ENCODE data around the gene GSTCD. TPM values are rescaled to one million over a fixed set of nuclear protein-coding genes. Genes with fewer than 3 reads are reported as not detected.

The GSTCD gene
- total RNA-seq, result 19.1 and 21.9 TPM in 2 replicates
- polyA plus RNA-seq, result 2.8 and 4.8 TPM in 2 replicates

GRCh38 chr4:105708181-105709080 is at the start of gene GSTCD, which contains the start of gene INTS12:
TSS of gene GSTCD (plus strand) at chr4:105708784. CDS start at chr4:105717614, 8,830 bp downstream.
TSS of gene INTS12 (minus strand) at chr4:105708689. CDS start at chr4:105700005, 8,684 bp downstream.
- WGBS (ENCODE audit: low lambda C conversion rate, missing lambda C conversion rate), result under 1% methylated on average over 63 of the region's 63 CpGs
- Histone ChIP-seq H3K36me3 (replicated peaks; ENCODE audit: insufficient read depth, low read depth) (no peaks in the 10 kb centered on the region), H3K79me2 (peaks cover 76% of the 10 kb centered on the region), H3K4me2 (peak within 1 kb of the TSS; percentile 85), H3K9me3 (ENCODE audit: low read depth) (no peaks in the 10 kb centered on the region), H2AFZ (peak within 1 kb of the TSS; percentile 92), H3K4me3 (peak within 1 kb of the TSS; percentile 88), H3K4me1 (ENCODE audit: insufficient read depth) (peaks cover 17% of the 10 kb centered on the region), H4K20me1 (ENCODE audit: insufficient read depth, poor library complexity, severe bottlenecking) (no peaks in the 10 kb centered on the region), H3K9me2 (replicated peaks; ENCODE audit: insufficient read depth) (no peaks in the 10 kb centered on the region), H3K27me3 (no peaks in the 10 kb centered on the region), H3K27ac (peak within 1 kb of the TSS; percentile 93)
- no peak for TF ChIP-seq EZH2 (IDR thresholded peaks at IDR 0.05; ENCODE audit: borderline replicate concordance)
- TF ChIP-seq CTCF (IDR thresholded peaks at IDR 0.05; ENCODE audit: poor library complexity), result no peak
- TF ChIP-seq EZH2phosphoT487 (IDR thresholded peaks at IDR 0.05; ENCODE audit: low read depth, severe bottlenecking, unreplicated experiment), result peak; percentile 48
- peak; percentile 96 for DNase-seq (ENCODE audit: low spot score)

GRCh38 chr4:105659190-105659589 is 49.4 kb upstream of the GSTCD start:
- Histone ChIP-seq H3K4me2 (no peak overlapping the region), H2AFZ (no peak overlapping the region), H3K4me3 (no peak overlapping the region), H3K9me3 (ENCODE audit: low read depth) (no peaks in the 10 kb centered on the region), H3K9me2 (replicated peaks; ENCODE audit: insufficient read depth) (no peaks in the 10 kb centered on the region), H4K20me1 (ENCODE audit: insufficient read depth, poor library complexity, severe bottlenecking) (no peaks in the 10 kb centered on the region), H3K4me1 (ENCODE audit: insufficient read depth) (no peaks in the 10 kb centered on the region), H3K79me2 (no peaks in the 10 kb centered on the region), H3K27ac (no peak overlapping the region), H3K36me3 (replicated peaks; ENCODE audit: insufficient read depth, low read depth) (no peaks in the 10 kb centered on the region), H3K27me3 (no peaks in the 10 kb centered on the region)
- TF ChIP-seq EZH2 (IDR thresholded peaks at IDR 0.05; ENCODE audit: borderline replicate concordance) (no peak), EZH2phosphoT487 (IDR thresholded peaks at IDR 0.05; ENCODE audit: low read depth, severe bottlenecking, unreplicated experiment) (no peak), CTCF (IDR thresholded peaks at IDR 0.05; ENCODE audit: poor library complexity) (no peak)
- DNase-seq (ENCODE audit: low spot score), result no peak
- WGBS (ENCODE audit: low lambda C conversion rate, missing lambda C conversion rate), result 83% methylated on average over 6 of the region's 6 CpGs

GRCh38 chr4:105661028-105661427 is 47.6 kb upstream of the GSTCD start:
- no peak overlapping the region for H3K27ac ChIP-seq
- H3K4me2 ChIP-seq, result no peak overlapping the region
- H2AFZ ChIP-seq, result no peak overlapping the region
- H3K9me3 ChIP-seq (ENCODE audit: low read depth), result no peaks in the 10 kb centered on the region
- TF ChIP-seq CTCF (IDR thresholded peaks at IDR 0.05; ENCODE audit: poor library complexity) (no peak), EZH2phosphoT487 (IDR thresholded peaks at IDR 0.05; ENCODE audit: low read depth, severe bottlenecking, unreplicated experiment) (no peak), EZH2 (IDR thresholded peaks at IDR 0.05; ENCODE audit: borderline replicate concordance) (no peak)
- H3K4me1 ChIP-seq (ENCODE audit: insufficient read depth), result no peaks in the 10 kb centered on the region
- H3K79me2 ChIP-seq, result no peaks in the 10 kb centered on the region
- no peak for DNase-seq (ENCODE audit: low spot score)
- no peaks in the 10 kb centered on the region for H3K9me2 ChIP-seq (replicated peaks; ENCODE audit: insufficient read depth)
- H3K27me3 ChIP-seq, result no peaks in the 10 kb centered on the region
- H3K4me3 ChIP-seq, result no peak overlapping the region
- 95% methylated on average over 3 of the region's 3 CpGs for WGBS (ENCODE audit: low lambda C conversion rate, missing lambda C conversion rate)
- no peaks in the 10 kb centered on the region for H3K36me3 ChIP-seq (replicated peaks; ENCODE audit: insufficient read depth, low read depth)
- no peaks in the 10 kb centered on the region for H4K20me1 ChIP-seq (ENCODE audit: insufficient read depth, poor library complexity, severe bottlenecking)

All from hepatocyte (in vitro differentiated cells).